Activated T-cell treated with anti-CD3 and anti-CD28 coated beads for 1 hour (primary cell): Measurements from ENCODE around the gene CGNL1.
A peak's percentile ranks its signal among the peaks of the same experiment; 100 is the strongest.

ENCODE experiments used
- DNase-seq: peaks from one replicate; pipeline ENCODE4 v3.0.0-alpha.2; 2020; ENCODE audit warnings: low read depth

CGNL1 gene

GRCh38 chr15:57575363-57575762, 199.1 kb downstream of the CGNL1 start:
- DNase-seq: no peak

- DNase-seq: no peak
These were observed 202.1 kb downstream of the CGNL1 start for GRCh38 chr15:57578288-57578900.

DNA sequence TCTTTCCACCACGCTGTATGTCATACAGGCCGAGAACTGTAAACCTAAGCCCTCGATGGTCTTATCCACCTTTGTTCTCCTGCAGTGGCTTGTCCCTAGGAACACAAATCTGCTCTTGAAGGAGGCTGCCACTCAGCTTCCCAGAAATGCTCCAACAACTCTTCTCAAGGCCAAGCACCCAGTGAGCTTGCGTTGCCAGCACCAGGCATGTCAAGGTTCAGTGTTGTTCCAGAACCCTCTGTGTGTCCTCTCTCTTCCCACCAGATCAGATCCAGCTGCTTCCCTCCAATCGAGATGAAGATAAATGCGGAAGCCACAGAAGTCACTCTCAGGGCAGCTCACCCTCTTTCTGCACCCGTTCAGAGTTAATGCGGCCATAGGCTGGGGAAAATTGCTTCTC, 204.1 kb downstream of the CGNL1 start:
- DNase-seq: no peak

GRCh38 chr15:57580866-57581265, 204.6 kb downstream of the CGNL1 start:
- no peak for DNase-seq

DNA sequence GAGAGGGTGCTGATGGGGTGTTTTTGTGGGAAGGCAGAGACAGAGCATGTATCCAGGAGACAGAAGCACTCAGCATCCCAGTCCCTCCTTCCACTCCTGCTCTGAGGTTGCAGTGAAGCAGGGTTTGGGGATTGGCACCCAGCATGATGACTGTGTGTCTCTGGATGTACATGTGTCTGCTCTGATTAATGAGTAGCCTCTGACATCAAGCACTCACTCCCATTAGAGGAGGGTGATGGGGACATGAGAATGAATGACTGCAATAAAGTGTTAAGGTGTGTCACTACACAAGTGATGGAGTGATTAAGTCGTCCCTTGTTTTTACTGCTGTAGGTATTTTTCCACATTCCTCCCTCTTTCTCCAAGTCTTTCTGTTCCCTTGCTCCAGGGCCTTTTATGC, 205.8 kb downstream of the CGNL1 start:
- DNase-seq: no peak

- no peak for DNase-seq
These were observed 207.0 kb downstream of the CGNL1 start for GRCh38 chr15:57583282-57583681.

DNA sequence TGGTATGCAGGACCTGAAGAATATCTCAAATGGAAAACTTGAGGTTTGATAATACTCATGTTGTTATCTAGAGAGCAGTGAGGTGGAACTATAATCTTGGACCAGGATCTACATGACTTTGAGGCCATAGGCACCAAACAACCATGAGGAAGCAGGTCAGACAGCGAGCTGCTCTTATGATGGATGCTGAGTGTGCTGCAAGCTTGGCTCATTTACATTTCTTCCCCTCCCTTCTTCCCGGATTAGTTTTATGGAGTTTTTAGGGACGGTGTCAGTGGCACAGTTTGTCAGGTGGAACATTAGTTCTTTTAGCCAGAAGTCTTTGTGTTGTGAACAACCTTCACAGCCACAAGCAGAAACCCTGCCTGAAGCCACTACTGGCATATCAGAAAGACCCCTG, 207.4 kb downstream of the CGNL1 start:
- no peak for DNase-seq

DNA sequence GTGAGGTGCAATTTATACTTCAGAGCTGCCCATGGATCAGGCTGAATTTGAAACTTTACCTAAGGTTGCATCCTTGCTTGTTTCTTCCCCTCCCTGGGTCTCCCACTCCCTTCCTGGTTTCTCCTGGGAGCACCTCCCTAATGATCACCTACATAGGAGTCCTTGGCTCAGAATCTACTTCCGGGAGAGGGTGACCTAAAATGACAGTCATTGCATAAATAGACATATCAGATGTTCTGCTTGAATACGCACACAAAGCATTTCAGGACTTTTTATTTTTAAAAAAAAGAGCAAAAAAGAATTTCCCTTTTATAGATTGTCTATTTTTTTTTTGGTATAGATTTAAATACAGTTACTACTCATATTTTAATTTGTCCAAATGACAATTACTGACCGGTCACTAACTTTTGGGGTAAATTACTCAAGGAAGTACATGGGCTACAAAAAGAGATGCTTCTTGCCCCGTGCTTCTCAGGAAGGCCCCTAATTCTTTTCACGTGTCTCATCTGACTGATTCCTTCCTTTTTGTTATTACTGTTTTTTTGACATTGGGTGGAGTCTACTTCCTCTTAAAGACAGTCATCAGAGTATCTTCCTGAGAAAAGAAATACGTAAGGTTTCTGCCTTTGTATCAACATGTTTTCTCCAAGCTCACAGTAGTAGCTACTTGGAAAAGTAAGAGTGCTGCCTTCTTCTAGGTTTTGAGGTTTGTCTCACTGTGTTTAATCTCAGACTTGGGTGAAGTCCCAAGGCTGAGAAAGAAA, 210.5 kb downstream of the CGNL1 start:
- DNase-seq: no peak

DNA sequence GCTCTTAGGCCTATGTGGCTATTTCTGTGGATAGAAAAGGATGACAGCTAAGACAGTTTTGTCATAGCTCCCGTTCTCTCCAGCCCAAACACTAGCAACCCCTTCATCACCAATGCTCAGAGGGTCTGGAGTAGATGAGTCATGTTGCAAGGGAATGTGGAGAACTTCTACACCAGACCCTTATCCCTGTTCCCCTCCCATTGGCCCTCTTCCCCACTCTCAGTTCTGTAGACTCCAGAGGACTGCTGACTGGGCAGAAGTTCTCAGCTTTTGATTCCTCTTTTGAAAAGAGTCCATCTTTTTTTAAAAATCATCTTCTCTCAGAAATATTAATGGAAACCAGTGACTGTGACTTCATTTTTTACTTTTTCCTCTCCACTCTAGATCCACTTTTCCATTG, 213.0 kb downstream of the CGNL1 start:
- no peak for DNase-seq

- DNase-seq: no peak
These were observed 213.4 kb downstream of the CGNL1 start for GRCh38 chr15:57589754-57590153.

- DNase-seq: no peak
These were observed 215.0 kb downstream of the CGNL1 start for GRCh38 chr15:57591237-57591821.

DNA sequence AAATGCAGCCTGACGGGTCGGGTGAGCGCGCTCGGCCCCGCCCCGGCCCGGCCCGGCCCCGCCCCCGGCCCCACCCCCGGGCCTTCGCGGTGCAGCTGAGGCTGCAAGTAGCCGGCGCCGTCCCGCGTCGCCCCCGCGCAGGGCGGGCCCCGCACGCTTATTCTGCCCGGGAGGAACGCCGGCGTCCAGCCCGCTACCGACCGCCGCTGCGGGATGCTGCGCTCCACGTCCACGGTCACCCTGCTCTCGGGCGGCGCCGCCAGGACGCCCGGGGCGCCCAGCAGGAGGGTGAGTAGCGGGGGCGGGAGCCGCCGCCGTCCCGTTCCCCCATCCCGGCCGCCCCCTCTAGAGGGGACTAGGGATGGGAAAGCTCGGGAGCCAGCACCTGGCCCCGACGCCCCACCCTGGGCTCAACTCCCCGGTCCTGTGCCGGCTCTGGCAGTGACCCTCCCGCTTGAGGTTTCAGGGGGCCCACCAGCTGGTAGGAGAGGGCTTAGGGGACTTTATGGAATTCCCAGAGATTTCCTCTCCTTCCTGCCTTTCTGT, 215.6 kb downstream of the CGNL1 start, which contains the start of gene MYZAP:
Gene MYZAP, plus strand, starts transcription at position 83 of the 546 bp plus-strand sequence. Its CDS starts 131 bp downstream, at position 214.
- peak; percentile 9 for DNase-seq

- DNase-seq: no peak
These were observed 216.1 kb downstream of the CGNL1 start for GRCh38 chr15:57592426-57592825.

DNA sequence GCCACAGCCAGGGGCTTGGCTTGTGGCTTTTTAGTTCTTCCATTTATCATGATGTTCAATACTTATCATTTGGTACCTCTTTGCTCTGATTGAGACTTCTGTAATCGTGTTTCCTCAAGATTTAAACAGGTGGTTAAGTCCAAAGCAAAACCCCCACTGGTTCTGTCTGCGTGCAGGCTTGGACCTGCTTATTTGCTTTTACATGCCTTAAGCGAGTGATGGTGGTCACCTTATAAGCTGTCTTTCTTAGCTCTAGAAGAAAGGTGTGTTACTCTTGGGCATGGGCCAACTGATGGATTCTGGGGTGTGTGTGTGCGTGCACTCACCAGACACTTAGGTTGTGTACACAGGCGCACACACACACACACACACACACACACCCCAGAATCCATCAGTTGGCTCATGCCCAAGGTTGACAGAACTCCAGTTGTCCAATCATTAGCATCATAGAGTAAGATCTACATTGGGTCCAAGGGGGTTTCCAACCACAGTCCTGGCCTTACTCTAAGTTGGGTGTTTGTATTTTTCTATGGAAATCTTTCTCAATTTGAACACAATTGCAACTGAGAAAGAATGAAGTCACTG, 216.6 kb downstream of the CGNL1 start:
- no peak for DNase-seq

- DNase-seq: no peak
These were observed 218.2 kb downstream of the CGNL1 start for GRCh38 chr15:57594479-57594878.

DNA sequence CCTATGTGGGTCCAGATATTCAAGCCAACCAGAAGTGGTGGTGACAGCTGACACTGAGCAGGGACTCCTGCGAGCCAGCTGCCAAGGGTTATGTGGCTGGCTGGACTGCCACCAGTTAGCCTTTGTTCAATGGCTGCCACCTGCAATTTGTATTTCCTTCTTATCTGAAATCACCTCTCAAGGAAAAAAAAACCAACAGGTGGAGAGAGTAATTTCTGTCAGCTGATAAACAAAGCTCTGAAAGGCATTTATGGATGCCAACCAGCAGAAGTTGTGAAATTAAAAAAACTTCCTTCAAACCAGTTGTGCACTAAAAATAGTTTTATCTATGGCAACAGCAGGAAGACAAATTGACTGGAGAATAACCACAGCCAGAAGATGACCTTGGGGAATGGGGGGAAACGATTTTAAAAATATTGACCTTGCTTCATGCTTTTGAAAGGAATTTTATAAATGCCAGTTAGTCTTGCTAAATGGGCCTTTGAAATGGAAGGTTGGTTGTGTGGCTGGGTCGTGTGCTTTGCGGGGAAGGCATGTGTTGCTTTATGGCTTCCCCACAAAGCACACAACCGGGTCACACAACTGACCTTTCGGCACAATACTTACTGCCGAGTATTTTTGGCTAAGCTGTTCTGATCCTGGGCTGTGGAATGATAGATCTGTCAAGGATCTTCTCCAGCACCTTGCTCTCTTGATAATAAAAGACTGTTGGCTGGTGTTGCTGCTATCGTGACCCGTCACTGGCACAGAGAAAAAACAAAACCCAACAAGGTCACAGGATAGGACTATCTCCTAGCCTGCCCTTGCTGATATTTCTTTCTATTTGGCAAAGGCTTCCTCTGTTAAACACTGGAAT, 218.9 kb downstream of the CGNL1 start:
- DNase-seq: no peak

DNA sequence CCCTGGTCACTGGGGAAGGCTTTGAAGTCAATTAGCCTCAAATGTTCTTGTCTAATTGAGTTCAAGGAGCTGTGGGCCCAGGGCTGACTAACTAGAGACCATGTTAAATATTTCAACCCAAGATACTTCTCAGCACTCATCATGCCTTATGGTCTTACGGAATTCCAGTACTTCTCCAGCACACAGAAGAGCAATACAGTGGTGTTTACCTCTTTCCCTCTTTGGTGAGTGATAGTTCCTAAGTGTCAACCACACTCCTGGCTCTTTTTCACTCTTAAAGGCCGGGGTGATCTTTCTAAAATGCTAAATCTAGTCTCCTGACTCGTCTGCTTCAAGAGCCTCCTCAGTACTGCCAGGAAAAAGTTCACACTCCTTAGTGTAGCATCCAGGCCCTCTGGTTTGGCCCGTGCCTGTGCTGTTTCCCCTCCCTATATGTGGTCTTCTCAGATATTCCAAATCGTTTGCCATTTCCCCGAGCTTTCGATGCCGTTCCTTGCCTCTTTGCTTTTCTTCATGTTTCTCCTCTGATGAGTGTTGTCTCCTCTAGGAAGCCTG, 220.1 kb downstream of the CGNL1 start:
- DNase-seq: no peak

GRCh38 chr15:57596978-57597377, 220.7 kb downstream of the CGNL1 start:
- DNase-seq: no peak

- DNase-seq: no peak
These were observed 221.1 kb downstream of the CGNL1 start for GRCh38 chr15:57597431-57597830.

DNA sequence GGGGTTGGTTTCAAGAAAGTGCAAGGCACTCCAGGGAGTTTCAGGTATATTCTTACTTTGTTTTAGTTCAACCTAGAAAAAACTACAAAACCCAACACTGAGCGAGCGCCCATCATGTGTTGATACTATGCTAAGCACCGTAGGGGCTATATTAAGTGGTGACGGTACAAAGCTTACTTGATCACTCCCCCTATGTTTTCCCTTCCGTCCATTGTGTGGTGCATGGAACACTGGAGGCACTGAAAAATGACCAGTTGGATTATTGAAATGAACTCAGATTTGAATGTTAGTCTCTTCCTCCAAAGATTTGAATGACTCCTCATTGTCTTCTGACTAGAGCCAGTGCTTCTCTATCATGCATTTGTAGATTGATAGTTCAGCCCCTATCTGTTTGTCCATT, 222.0 kb downstream of the CGNL1 start:
- DNase-seq: no peak

DNA sequence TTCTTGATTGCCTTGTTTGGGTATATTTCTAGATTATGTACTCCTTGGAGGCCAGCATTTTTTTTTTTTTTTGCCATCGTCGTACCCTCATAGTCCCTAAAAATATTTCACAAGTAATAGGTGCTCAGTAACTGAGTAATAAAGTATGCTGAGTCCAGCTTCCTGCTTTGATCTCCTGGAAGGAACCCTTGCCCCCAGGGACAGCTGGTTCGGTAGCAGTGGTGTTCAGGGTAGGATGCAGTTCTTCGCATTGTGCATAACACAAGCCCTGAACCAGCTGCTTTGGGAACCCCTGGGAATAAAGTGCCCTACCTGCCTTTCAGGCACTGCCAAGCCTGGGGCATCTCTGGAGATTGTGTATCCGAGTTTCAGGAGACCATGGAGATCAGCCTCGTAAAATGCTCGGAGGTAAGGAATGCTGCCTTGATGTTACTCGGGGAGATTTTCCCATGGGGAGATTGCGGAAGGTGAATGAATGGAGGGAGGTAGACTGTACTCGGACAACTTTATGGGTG, 223.0 kb downstream of the CGNL1 start:
- DNase-seq: no peak
